ES-I3 (cell line): ENCODE data around the gene MAPK6.
"Not testable (repeated sequence)": the region's sequence is repeated elsewhere in the genome, so short reads cannot be mapped to it uniquely, and the experiment has no call there.

Experiments used
- H3K36me3 ChIP-seq: 2 replicates; pipeline ENCODE4 v1.6.1; 2013; ENCODE audit warnings: mild to moderate bottlenecking, low read length, control low read depth, moderate library complexity; ENCODE audit not compliant: insufficient read depth
- H3K4me1 ChIP-seq: 2 replicates; pipeline ENCODE4 v1.6.1; 2013; ENCODE audit warnings: mild to moderate bottlenecking, control low read depth, low read length; ENCODE audit not compliant: insufficient read depth
- H3K9ac ChIP-seq: 2 replicates; pipeline ENCODE4 v1.6.1; 2013; ENCODE audit warnings: low read depth, mild to moderate bottlenecking, low read length, moderate library complexity
- H3K9me3 ChIP-seq: 2 replicates; pipeline ENCODE4 v1.6.1; 2013; ENCODE audit warnings: mild to moderate bottlenecking, low read length, moderate library complexity; ENCODE audit not compliant: control insufficient read depth, insufficient read depth

The MAPK6 gene

DNA sequence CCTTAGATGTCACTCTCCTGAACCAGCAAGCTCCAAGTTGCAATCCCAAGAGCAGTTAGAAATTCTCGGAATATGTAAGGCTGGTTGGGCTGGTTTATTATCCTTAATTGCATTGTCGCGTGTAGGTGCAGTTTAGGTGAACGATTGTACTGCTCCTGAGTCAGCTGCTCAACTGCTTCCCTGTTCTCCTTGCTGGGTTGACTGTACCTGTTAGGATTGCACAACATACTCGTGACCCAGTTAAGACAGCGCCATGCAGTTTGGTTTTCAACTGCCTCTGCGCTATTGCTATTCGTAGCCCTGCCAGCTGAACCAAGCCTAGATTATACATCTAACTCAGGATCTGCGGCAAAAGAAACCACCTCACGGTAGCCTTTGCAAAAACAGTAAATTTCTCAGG, 52.6 kb downstream of the MAPK6 start:
- no peaks in the 10 kb centered on the region for H3K9me3 ChIP-seq
- H3K9ac ChIP-seq, result no peak overlapping the region
- no peaks in the 10 kb centered on the region for H3K36me3 ChIP-seq
- no peaks in the 10 kb centered on the region for H3K4me1 ChIP-seq

DNA sequence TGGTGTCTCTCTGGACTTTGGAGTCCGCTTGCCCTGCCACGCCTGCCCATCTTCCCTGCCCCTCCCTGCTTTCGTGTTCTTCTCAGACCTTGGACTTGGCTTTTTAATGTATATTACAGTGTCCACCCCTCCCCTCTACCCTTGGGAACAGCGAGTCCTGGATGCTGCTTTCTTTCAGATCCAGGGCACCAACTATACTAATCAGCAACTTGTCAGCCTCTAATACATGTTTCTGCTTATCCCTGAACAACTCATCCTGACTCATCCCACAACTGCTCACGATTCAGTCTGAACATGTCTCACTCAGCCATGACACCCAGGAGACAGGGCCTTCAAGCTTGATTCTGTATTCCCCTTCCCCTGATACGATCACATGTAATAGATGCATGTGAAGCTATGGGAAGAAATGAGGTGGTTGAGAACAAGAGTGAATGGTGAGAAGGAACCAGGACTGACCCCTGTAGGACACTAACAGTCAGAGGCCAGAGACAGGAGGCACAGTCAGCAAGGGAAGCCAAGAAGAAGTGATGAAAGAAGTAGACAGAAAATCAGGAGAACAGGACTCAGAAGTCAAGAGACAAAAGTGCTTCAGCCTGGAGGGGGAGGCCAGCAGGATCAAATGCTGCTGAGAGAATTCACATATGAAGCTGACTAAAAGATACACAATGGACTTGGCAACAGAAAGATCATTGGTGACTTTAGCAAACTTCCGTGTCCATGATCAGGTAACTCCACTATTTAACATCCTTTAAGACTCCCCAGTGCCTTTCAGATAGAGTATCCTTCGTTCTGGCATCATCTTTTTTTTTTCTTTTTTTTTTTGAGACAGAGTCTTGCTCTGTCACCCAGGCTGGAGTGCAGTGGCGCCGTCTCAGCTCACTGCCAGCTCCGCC, 58.1 kb downstream of the MAPK6 start:
- Histone ChIP-seq H3K9me3 (no peaks in the 10 kb centered on the region), H3K9ac (no peak overlapping the region), H3K4me1 (no peaks in the 10 kb centered on the region; the same call in 1 of the 2 replicates), H3K36me3 (no peaks in the 10 kb centered on the region)

DNA sequence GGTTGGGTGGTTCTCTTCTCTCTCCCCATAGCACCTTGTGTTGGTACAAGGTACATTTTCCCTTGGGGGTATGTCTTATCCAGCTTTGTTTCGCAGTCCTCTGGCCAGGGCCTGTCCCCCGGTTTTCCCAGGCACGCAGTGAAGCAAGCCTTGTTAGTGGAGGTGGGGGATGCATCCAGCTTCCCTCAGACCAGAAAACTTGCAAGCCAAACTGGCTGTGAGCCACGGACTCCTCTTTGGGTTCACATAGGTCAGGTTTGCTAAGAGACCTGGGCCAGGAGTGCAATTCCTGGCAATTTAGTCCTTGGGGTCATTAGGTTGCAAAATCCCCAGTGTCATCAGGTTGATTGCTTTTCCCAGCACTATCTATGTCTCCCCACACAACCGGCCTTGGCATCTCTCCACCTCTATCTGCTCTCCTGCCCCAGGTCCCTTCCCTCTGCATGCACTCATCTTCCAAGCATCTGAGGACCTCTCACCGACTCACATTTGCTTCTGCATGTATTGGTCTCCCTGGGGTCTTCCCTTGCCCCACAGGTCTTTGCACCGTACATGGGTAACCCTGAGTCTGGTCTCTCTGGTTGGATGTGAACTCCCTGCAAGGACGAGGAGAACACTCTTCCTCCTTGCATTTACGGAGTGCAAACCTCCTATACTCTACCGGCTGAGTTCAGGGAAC, 59.3 kb downstream of the MAPK6 start:
- Histone ChIP-seq H3K36me3 (no peaks in the 10 kb centered on the region), H3K4me1 (no peaks in the 10 kb centered on the region; the same call in 1 of the 2 replicates), H3K9me3 (no peaks in the 10 kb centered on the region), H3K9ac (no peak overlapping the region)

DNA sequence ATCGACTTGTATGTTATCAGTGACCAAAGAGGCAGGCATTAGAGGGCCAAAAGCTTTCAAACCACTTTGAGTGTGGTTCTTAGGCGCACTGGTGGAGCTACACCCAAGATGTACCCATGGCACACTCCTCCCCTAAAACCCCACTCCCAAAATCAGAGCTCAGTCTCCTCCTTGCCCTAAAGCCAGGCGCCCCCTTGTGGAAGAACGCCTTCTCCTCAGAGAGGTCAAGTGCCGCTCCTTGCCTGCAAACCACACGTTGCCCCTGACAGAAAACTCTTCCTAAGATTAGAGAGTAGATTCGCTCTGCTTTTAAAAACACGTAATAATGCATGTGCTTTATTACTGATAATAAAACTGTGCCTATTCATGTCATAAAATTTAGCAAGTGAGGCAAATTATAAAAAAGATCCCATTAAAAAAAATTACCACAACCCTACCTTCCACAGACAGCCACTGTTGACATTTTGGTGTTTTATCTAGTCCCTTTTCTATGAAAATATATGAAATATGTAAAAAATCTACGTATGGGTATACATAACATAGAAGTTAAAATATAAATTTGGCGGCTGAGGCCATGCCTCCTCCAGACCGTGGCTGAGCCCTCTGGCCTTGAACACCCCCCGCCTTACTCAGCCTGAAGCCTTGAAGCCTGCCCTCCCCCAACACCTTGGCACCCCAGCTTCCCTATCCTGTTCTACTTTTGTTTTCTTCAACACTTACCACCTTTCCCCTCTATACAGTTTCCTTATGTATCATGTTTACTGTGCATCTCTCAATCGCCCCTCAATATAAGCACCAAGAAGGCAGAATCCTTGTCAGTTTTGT, 60.1 kb downstream of the MAPK6 start:
- H3K9ac ChIP-seq, result no peak overlapping the region
- H3K36me3 ChIP-seq, result no peaks in the 10 kb centered on the region
- no peaks in the 10 kb centered on the region for H3K9me3 ChIP-seq
- H3K4me1 ChIP-seq, result no peaks in the 10 kb centered on the region; the same call in 1 of the 2 replicates

DNA sequence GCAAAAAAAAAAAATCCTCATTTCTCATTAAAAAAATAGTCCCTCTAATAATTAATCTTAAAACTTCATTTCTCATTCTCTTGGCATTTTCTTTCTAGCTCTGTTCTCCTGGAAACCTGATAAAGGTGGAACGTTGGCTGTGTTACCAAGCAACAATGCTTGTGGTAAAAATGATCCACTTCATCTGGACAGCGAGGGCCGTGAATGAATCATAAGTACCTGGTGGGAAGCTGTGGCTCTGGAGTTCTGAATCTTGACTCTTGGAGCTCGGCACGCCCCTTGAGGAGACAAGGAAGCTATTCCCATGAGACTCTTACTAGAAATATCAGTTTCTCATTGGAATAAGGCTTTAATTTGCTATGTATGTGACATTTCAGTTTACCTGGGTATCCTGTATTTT, 61.0 kb downstream of the MAPK6 start:
- H3K4me1 ChIP-seq, result no peaks in the 10 kb centered on the region; the same call in 1 of the 2 replicates
- no peak overlapping the region for H3K9ac ChIP-seq
- H3K9me3 ChIP-seq, result no peaks in the 10 kb centered on the region
- no peaks in the 10 kb centered on the region for H3K36me3 ChIP-seq

DNA sequence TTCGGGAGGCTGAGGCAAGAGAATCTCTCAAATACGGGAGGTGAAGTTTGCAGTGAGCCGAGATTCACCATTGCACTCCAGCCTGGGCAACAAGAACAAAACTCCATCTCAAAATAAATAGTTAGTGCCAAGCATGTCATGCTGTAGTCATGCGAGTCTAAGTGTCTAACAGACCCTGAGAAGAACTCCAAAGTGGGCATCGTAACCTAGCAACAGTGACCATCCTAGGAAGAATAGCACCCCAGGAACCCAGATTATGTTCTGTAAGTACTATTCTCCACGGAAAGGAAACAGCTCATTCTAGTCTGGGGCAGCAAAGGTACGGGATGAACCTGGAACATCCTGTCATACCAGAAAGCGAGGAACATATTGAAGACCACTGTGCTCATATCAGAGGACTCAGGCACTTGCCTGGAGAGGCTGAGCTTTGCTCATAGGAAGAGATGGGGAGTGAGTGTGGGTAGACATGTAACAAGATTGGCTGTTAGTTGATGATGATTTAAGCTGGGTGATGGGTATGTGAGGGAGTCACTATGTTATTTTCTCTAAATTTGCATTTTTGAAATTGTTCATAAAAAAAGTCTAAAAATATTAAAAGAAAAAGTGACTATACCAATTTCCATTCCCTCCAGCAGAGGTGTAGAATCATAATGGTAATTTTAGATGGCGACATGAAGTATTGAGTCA, 61.8 kb downstream of the MAPK6 start:
- no peak overlapping the region for H3K9ac ChIP-seq
- no peaks in the 10 kb centered on the region for H3K9me3 ChIP-seq
- no peaks in the 10 kb centered on the region; the same call in 1 of the 2 replicates for H3K4me1 ChIP-seq
- H3K36me3 ChIP-seq, result no peaks in the 10 kb centered on the region

DNA sequence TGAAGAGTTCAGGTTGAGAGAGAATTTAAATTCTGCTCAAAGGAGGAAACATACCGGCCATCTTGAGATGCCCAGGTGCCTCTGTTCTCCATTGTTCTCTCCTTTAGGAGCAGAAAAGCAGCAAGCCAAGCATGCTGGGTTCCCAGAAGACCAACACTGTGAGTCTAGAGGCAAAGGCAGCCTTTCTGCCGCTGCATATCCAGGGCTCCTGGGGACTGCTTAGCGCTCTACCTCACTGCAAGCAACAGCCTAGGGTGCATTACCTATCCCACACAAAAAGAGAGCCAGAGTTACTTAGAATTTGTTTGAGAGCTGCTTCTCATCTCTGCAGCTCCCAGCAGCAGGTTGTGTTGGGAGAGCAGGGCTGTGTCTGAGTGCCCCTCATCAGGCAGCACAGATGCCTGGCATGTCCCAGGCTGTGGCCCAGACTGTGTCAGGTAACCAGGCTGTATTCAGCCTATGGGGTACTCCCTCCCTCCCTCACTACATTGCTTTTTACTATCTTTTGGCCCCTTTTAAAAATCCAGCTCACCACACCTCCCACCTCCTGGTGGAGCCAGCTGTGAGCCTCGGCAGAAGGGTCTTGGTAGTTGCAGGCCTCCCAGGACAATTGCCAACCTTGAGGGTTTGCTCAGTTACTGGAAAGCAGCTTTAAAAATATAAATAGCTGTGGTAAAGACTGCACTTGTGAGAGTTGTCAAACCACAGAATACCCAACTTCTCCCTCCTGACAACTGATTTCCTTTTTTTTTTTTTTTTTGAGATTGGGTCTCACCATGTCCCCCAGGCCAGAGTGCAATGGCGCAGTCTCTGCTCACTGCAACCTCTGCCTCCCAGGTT, 63.4 kb downstream of the MAPK6 start:
- Histone ChIP-seq H3K9ac (no peak overlapping the region), H3K4me1 (no peaks in the 10 kb centered on the region; the same call in 1 of the 2 replicates), H3K9me3 (no peaks in the 10 kb centered on the region; the same call in 1 of the 2 replicates), H3K36me3 (no peaks in the 10 kb centered on the region)

DNA sequence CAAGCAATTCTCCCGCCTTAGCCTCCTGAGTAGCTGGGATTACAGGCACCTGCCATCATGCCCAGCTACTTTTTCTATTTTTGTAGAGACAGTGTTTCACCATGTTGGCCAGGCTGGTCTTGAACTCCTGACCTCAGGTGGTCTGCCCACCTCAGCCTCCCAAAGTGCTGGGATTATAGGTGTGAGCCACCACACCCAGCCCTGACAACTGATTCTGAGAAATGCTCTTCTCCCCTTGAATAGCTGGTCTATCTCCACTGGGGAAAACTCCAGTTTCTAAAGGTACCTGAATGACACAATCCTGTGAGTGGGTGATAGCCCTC, 64.0 kb downstream of the MAPK6 start:
- H3K9ac ChIP-seq, H3K9me3 ChIP-seq, H3K36me3 ChIP-seq, H3K4me1 ChIP-seq: not testable (repeated sequence)

DNA sequence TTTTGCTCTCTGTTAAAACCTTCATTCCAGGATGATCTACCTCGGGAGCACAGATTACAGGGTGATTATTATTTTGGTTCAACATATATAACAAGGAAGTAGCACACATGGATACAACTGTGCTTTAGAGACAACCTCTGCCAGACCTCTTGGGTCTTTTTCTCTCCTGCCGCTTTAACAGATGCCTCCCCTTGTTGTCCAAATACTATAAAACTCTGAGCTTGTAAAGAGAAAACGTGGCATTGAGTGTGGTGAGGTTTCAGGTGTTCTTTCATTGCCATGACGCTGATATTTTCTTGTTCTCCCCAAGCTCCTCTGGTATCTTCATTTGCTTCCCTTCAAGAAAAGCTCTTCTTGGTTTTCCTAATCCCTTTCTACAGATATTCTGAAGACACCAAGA, 64.6 kb downstream of the MAPK6 start:
- Histone ChIP-seq H3K36me3 (no peaks in the 10 kb centered on the region), H3K9me3 (no peaks in the 10 kb centered on the region; the same call in 1 of the 2 replicates), H3K4me1 (no peaks in the 10 kb centered on the region; the same call in 1 of the 2 replicates), H3K9ac (no peak overlapping the region)

DNA sequence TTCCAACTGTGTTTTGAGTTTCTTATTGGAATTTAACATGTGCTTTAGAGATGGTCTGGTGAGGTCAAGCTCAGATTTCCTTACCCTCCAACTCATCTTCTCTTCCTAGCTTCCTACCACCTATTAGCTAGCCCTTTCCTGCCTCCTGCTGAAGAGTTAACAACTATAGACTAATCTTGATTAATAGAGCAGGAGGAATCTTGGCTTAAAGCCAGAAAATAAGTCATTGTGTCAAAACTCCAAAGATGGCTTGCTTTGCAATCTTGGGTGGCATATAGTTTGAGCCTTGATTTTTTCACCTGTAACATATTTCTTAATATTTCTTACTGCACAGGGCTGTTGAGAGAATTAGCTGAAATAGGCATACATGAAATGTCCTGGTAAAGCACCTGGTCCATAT, 66.3 kb downstream of the MAPK6 start:
- no peaks in the 10 kb centered on the region; the same call in 1 of the 2 replicates for H3K9me3 ChIP-seq
- no peaks in the 10 kb centered on the region for H3K36me3 ChIP-seq
- H3K4me1 ChIP-seq, result no peaks in the 10 kb centered on the region
- no peak overlapping the region for H3K9ac ChIP-seq

DNA sequence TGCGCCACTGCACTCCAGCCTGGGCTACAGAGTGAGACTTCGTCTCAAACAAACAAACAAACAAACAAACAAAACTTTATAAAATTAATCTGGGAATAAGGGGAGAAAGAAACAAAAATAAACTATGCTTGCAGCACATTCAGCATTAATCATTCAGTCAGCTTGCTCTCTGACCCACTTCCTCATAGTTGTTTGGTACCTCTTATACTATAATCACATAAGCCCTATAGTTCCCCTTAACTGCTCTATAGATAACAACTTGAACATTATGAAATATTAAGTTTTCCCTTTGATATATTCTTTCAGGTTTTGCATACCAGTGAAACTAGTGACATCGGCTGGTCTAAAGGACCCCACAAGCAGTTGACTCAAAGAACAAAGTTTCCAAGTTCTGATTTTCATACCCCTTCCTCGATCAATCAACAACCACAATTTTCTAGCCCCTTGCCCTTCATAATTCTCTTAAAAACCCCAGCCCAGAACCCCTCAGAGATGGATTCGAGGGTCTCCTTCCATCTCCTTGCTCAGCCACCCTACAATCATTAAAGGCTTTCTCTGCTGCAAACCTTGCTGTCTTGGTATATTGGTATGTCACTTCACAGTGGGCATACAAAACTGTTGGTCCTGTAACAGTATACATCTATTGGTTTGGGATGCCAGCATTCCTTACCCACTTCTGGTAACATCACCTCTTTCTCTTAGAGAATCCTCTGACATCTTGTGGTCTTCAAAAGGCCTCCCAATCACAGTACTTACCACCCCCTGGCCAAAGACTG, 67.2 kb downstream of the MAPK6 start:
- no peaks in the 10 kb centered on the region for H3K36me3 ChIP-seq
- H3K4me1 ChIP-seq, result no peaks in the 10 kb centered on the region
- H3K9ac ChIP-seq, result no peak overlapping the region
- H3K9me3 ChIP-seq, result no peaks in the 10 kb centered on the region; the same call in 1 of the 2 replicates

DNA sequence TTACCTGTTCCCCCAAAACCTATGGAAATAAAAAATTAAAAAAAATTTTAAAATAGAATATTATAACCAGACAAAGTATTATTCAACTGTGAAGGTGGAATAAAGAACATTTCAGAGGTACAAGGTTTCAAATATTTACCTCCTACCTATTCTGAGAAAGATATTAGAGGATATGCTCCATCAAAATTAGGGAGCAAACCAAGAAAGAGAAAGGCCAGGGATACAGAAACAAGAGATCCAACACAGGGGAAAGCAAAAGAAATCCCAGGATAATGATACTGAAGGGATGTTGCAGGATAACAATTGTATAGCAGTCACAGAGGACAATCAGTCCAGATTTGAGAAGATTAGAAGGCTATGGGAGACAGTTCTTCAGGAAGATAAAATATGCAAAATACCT, 71.2 kb downstream of the MAPK6 start:
- no peaks in the 10 kb centered on the region; the same call in 1 of the 2 replicates for H3K9me3 ChIP-seq
- no peak overlapping the region for H3K9ac ChIP-seq

DNA sequence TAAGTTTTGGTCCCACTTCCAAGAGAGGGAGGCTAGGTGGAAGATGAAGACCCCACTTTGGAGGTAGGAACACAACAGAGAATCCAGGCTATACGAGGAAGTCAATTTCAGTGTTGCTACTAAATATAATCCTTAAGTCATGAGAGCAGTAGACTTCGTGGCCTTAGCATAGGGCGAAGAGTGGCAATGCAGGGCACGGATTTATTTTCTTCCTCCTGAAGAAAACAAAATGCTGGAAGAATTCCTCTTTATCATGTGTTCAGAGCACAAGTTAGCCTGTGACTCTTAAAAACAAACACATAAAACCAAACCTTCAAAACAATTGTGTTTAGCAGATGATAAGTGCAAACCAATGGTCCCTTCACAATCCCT, 74.1 kb downstream of the MAPK6 start:
- Histone ChIP-seq H3K4me1 (no peaks in the 10 kb centered on the region), H3K9me3 (no peaks in the 10 kb centered on the region), H3K9ac (no peak overlapping the region), H3K36me3 (no peaks in the 10 kb centered on the region)

More for the DNA sequence above, 71.2 kb downstream of the MAPK6 start:
- H3K4me1 ChIP-seq, result no peaks in the 10 kb centered on the region
- no peaks in the 10 kb centered on the region for H3K36me3 ChIP-seq
